ENCODE measurements around the gene KATNIP. TPM values are rescaled to one million over a fixed set of nuclear protein-coding genes. Genes with fewer than 3 reads are reported as not detected.

Gene KATNIP
- total RNA-seq (ENCODE audit: insufficient read depth, low replicate concordance) = 4.8 TPM

GRCh38 chr16:27549746-27550581, at the start of gene KATNIP, which contains the start of gene GTF3C1:
KATNIP (plus strand) TSS chr16:27550144; CDS start chr16:27550171, 27 bp downstream.
GTF3C1 (minus strand) TSS chr16:27549913; CDS start chr16:27549890, 23 bp downstream.
- peak; percentile 100 for DNase-seq (ENCODE audit: low spot score)

GRCh38 chr16:27500801-27501200, 49.1 kb upstream of the KATNIP start:
- DNase-seq (ENCODE audit: low spot score) = no peak

GRCh38 chr16:27503662-27504061, 46.3 kb upstream of the KATNIP start:
- DNase-seq (ENCODE audit: low spot score) = no peak

GRCh38 chr16:27505297-27506236, 44.4 kb upstream of the KATNIP start:
- DNase-seq (ENCODE audit: low spot score) = peak; percentile 42

GRCh38 chr16:27506771-27507170, 43.2 kb upstream of the KATNIP start:
- no peak for DNase-seq (ENCODE audit: low spot score)

- DNase-seq (ENCODE audit: low spot score) = peak; percentile 15
These were observed 41.5 kb upstream of the KATNIP start for GRCh38 chr16:27508476-27508875.

GRCh38 chr16:27511657-27512448, 38.1 kb upstream of the KATNIP start:
- no peak for DNase-seq (ENCODE audit: low spot score)

- no peak for DNase-seq (ENCODE audit: low spot score)
These were observed 35.1 kb upstream of the KATNIP start for GRCh38 chr16:27514806-27515205.

GRCh38 chr16:27515874-27516353, 34.0 kb upstream of the KATNIP start:
- no peak for DNase-seq (ENCODE audit: low spot score)

- no peak for DNase-seq (ENCODE audit: low spot score)
These were observed 33.6 kb upstream of the KATNIP start for GRCh38 chr16:27516365-27516764.

- DNase-seq (ENCODE audit: low spot score) = no peak
These were observed 32.3 kb upstream of the KATNIP start for GRCh38 chr16:27517664-27518063.

- no peak for DNase-seq (ENCODE audit: low spot score)
These were observed 31.7 kb upstream of the KATNIP start for GRCh38 chr16:27518226-27518625.

- DNase-seq (ENCODE audit: low spot score) = peak; percentile 18
These were observed 28.8 kb upstream of the KATNIP start for GRCh38 chr16:27520982-27521673.

GRCh38 chr16:27522173-27522707, 27.7 kb upstream of the KATNIP start:
- DNase-seq (ENCODE audit: low spot score) = no peak

GRCh38 chr16:27526180-27526579, 23.8 kb upstream of the KATNIP start:
- no peak for DNase-seq (ENCODE audit: low spot score)

- no peak for DNase-seq (ENCODE audit: low spot score)
These were observed 21.6 kb upstream of the KATNIP start for GRCh38 chr16:27528294-27528693.

GRCh38 chr16:27529962-27530361, 20.0 kb upstream of the KATNIP start:
- DNase-seq (ENCODE audit: low spot score) = no peak

GRCh38 chr16:27531186-27531585, 18.8 kb upstream of the KATNIP start:
- DNase-seq (ENCODE audit: low spot score) = no peak

GRCh38 chr16:27531826-27532800, 17.8 kb upstream of the KATNIP start:
- no peak for DNase-seq (ENCODE audit: low spot score)

Measured in umbilical cord (tissue), 2 donors.